SW 1271 (cell line): ENCODE data around the gene STRN4.

Experiments
- DNase-seq, 2 experiments: peaks; one replicate each; lab custom pipeline; 2025; lab: John Stamatoyannopoulos, UW

STRN4 gene

DNA sequence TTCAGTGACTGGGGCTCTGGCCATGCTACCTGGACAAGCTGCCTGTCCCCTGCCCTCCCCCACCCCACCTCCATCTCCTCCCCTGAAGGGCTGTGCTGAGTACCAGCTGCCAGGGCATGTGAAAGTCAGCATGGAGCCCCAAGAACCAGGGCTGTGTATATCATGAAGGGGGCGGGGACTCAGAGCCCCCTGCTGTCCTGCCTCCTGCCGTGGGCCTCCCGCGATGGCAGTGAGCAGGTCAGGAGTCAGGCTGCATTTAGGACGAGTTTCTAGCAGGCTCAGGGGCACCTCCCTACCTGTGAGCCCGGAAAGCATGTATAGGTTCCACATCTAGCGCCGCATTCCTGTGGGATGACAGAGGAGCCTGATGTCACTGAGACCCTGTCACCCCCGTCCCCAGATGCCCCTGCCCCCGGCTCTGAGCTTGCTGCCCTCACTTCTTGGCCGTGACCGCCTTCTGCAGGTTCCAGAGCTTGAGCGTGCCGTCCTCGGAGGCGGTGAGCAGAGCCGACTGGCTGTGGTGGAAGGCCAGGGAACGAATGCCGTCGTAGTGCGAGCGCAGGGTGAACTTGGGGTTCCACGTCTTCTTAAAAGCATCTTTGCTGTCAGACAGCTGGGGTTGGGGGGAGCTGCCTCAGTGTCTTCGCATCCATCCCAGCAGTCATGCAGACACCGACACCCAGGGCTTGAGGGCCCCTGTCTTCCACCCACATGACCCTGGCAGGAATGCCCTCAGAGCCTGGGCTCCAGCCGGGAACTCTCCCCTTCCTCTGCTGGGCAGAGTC lies 21.0 kb downstream of the STRN4 start:
- no peak for DNase-seq

- DNase-seq = no peak
Measured at GRCh38 chr19:46724468-46724867, 21.8 kb downstream of the STRN4 start.

DNA sequence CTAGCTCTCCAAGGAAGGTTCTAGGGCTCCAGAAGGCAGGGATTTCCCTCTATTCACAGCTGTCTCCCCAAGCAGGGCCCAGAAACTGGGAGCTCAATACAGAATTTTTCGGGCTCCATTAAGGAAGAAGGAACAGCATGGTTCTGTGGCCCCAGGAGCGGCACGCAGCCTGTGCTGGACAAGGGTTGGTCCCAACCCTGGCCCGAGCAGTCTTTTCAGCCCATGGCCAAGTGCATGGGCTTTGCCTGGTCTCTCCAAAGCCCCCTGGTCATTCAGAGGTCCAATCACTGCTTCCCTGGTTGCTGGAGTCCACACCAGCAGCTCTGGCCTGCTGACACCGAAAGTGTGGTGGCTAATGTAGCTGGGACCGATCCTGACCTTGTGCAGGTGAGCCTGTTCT lies 22.8 kb downstream of the STRN4 start:
- no peak for DNase-seq

GRCh38 chr19:46723023-46723461 lies 23.2 kb downstream of the STRN4 start:
- no peak for DNase-seq

DNA sequence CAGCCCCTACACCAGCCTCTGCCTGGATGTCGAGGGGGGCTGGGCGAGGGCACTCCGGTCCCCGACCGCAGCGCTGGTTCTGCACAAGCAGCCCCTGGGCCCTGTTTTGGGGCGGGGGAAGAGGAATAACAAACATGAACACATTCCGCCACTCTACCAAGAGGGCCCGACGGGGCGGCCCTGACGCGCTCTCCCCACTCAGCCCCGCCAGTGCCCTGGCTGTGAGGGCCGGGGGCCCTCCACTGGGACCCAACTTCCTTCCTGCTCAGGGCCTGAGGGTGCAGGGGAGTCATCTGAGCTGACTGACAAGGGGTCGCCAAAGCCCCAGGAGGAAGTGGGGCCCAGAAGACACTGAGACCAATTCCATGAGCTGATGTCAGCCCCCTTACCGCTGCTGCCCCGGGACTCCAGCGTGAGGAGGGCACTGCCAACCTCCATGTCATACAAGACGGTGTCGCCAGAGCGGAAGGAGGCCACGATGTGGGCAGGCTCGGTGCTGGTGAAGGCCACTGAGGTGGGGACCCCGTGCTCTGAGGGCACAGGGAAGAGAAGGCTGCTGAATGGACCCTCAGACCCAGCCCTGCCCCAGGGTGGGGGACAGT lies 23.7 kb downstream of the STRN4 start:
- no peak for DNase-seq

DNA sequence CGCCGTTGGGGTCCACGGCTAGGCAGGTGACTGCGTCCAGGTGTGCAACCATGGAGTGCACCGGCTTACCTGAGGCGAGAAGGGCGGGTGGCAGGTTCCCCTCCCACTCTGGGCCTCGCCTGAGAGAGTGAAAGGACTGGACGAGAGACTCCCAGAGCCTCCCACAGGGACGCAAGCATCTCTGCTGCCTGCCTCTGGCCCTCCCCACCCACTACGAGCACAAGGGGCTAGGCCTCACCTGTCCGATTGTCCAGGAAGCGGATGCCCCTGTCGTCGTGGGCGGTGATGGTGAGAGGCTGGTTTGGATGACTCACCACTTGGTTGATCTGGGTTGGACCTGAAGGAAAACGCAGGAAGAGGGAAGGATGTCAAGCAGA lies 24.3 kb downstream of the STRN4 start:
- no peak for DNase-seq

GRCh38 chr19:46721269-46722003 lies 24.8 kb downstream of the STRN4 start:
- DNase-seq = no peak

- DNase-seq = no peak
Measured at GRCh38 chr19:46720503-46721239, 25.6 kb downstream of the STRN4 start.

DNA sequence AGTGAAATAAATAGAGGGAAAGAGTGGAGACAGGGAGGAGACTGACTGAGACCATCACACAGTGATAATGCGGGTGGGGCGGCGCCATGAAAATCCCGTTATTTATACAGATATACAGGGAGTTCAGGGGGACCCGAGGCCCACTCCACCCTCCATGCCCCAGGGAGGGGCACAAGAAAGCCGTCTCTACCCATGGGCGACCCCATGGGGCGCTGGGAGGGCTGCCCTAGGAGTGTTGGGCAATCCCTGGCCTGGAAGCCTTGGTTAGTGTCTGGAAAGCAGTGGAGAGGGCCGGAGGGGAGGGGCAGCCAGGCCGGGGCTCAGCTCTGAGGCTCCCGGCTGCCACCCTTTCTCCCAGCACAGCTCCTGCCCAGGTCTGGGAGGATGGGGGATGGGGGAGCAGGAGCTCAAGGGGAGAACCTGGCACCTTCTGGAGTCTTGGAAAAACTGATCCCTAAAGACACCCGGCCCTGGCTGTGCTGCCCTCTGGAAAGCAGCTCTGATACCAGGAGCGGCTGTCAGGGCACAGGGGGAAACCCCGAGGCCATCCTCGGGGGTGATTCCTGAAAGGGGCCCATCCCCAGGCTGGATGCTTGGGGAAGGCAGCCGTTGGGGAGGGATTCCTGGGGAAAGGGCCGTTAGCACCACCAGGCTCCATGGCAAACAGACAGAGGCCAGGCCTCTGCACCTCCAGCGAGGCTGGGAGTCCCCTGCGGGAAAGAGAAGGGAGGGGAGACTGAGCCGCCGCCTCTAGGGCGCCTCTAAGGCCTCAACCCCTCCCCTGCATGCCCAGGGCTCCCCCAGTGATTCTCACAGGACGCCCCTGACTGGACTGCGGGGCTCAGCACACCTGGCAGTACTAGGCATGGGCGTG lies 26.4 kb downstream of the STRN4 start:
- no peak for DNase-seq

DNA sequence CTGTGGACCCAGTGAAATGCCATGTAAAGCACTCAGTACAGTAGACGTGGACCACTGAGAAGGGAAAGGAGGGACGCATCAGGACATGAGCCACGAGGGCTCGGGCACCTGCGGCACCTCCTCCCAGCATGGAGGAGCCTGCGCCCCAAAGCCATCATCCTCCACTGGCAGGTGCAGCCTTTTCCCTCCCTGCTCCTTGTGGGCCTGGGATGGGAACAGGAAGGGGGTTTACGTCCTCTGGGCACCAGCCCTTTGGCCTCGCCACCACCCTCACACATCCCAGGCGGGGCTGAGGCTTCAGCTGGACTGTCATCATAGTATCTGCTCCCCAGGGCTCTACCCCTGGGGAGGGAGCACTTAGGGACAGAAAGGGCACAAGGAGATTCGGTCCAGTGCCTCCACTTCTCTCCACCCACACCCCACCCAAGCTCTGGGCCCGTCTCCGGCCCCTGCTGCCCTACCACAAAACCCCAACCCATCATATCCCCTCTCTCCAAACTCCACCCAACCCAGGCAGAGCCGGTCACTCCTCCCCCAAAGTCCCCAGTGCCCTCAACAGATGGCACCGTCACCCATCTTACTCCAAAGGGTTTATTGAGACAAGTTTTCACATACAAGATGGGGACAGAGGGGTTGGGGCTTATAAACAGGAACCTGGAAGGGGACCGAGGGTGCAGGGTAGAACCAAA lies 27.2 kb downstream of the STRN4 start:
- no peak for DNase-seq

GRCh38 chr19:46718157-46718933 lies 27.9 kb downstream of the STRN4 start:
- DNase-seq = peak in 1 of 2 experiments; percentile 20

- DNase-seq = no peak
Measured at GRCh38 chr19:46717716-46718143, 28.5 kb downstream of the STRN4 start.

GRCh38 chr19:46717034-46717715 lies 29.1 kb downstream of the STRN4 start, which contains the start of gene PRKD2:
Gene PRKD2, minus strand, starts transcription at chr19:46717114. Its CDS starts 744 bp downstream, at chr19:46716370.
- DNase-seq = peak in 1 of 2 experiments; percentile 59

DNA sequence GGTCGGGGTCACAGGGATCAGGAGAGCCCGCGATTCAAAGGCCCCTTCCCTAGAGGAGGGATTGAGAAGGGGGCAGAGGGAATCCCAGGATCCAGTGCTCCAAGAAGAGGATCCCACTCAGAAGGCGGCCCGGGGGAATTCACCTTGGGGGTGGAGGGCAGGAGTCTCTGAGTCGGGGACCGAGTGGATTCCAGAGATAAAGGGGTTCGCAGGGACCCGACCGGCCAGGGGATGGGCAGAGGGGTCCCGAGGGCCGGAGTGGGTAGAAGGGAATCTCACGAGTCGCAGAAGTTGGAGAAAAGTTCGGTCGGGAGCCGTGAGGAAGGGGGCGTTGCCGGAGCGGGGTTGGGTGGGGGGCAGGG lies 29.6 kb downstream of the STRN4 start:
- no peak for DNase-seq

DNA sequence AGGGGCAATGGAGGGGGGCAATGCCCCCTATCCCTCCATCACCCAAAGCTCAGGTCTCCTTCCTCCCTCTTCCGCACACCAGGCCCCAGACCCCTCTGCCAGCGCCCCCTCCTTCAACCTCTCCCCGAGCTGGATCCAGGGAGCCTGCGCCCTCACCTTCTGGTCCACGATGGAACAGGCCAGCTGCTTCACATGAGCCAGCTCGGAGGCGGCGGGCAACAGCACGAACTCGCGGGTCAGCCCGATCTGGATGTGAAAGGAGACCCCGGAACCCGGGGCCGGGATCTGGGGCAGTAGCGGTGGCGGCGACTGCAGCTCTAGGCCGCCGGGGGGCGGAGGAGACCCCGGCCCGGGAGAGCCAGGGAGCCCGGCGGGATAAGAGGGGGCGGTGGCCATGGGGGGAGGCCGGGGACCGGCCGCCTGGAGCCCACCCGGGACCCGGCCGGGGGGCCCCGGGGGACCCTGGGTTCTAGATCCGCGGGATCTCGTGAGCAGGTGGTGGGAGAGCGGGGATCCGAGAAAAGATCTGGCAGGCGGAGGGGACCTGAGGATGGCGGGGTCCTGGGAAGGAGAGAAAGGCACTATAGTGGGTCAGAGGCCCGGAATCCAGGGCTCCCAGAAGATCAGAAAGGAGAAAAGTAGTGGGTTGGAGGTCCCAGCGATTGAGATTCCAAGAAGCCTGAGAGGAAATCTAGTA lies 30.1 kb downstream of the STRN4 start:
- DNase-seq = no peak

DNA sequence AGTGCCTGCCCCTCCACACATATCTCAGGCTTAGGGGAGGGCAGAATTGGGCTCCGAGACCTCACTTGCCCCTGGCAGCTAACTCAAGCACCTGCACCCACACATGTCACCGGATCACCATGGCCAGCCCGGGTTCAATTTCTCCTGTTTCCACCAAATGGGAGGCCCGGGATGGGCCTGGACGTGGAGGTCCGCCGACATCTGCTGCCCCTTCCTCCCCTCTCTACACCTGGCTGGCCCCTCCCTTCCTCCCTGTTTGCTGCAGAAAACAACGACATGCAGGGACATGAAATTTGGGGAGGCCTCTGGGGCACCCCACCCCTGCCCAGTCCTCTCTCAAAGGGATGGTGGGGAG lies 30.7 kb downstream of the STRN4 start:
- no peak for DNase-seq

GRCh38 chr19:46714444-46715106 lies 31.7 kb downstream of the STRN4 start:
- peak; percentile 47 to 67 for DNase-seq

DNA sequence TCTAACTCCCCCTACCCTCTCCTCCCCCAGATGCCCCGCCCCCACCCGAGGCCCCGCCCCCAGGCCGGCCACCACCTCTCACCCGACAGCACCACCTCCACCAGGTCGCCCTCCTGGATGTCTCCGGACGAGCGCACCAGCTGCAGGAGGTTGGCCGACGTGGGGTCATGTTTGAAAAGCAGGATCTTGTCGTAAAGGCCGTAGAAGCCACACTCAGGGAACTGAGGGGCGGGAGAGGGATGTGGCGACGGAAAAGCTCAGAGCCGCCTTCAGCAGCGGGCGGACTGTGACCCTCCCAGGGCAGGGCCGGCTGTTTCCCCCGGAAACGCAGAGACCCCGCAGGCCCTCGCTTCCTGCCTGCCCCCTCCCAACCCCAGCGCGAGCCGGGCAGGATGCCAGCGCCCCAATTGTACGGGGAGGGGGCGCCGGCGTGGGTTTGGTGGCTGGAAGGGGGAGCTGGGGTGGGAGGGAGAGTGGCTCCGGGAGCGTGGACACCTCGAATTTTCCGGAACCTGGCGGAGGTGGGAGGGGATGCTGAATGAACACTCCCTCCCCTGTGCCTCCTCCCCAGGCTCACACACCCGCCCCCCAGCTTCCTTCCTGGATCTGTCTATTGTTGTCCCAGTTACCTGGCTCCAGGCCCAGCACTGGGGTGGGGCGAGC lies 32.3 kb downstream of the STRN4 start:
- peak in 1 of 2 experiments; percentile 74 for DNase-seq
